GM10266 (cell line): ENCODE results near the gene KCNJ5.

Experiments
- DNase-seq: peaks from one replicate; pipeline ENCODE4 v3.0.0; 2012; ENCODE audit errors: extremely low spot score
- CTCF ChIP-seq: IDR thresholded peaks from 2 replicates; pipeline ENCODE4 v1.5.1; 2012; ENCODE audit warnings: mild to moderate bottlenecking, low read depth; ENCODE audit not compliant: control insufficient read depth, insufficient read depth; ENCODE audit errors: missing control alignments

Gene KCNJ5

GRCh38 chr11:128872094-128872493 is 19.1 kb upstream of the KCNJ5 start:
- no peak for DNase-seq
- TF ChIP-seq CTCF: no peak

- no peak for TF ChIP-seq CTCF
- DNase-seq: no peak
Measured at GRCh38 chr11:128872594-128872993, 18.6 kb upstream of the KCNJ5 start.

GRCh38 chr11:128874427-128874826 is 16.7 kb upstream of the KCNJ5 start:
- TF ChIP-seq CTCF: no peak
- no peak for DNase-seq

GRCh38 chr11:128876133-128876650 is 15.0 kb upstream of the KCNJ5 start:
- DNase-seq: no peak
- no peak for TF ChIP-seq CTCF

DNA sequence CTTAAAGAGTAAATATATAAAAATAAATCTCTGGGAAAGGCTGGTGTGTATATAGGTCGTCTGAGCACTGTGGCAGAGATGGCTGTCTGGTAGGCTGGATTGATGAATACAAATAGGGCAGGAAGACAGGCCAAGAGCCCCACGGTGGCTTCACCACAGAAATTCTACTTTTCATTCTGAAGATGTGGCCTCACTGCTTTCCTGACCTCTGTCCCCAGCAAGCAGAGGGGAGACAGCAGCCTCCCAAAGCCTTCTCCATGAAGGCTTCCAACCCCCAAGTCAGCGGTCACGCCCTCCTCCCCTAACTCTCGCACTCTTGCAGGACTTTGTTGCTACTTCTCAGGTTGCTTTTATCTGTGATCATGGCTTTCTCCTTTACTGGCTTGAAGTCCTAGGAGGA is 13.4 kb upstream of the KCNJ5 start:
- no peak for TF ChIP-seq CTCF
- DNase-seq: no peak

GRCh38 chr11:128878455-128878854 is 12.7 kb upstream of the KCNJ5 start:
- TF ChIP-seq CTCF: no peak
- DNase-seq: no peak

GRCh38 chr11:128879817-128880216 is 11.3 kb upstream of the KCNJ5 start:
- TF ChIP-seq CTCF: no peak
- DNase-seq: no peak

GRCh38 chr11:128881221-128881620 is 9.9 kb upstream of the KCNJ5 start:
- TF ChIP-seq CTCF: no peak
- no peak for DNase-seq
